ENCODE data around the gene FAM107B. TPM values are rescaled to one million over a fixed set of nuclear protein-coding genes. Genes with fewer than 3 reads are reported as not detected.

Gene FAM107B
- total RNA-seq, 1 experiment from 2014 or later = 41.6 TPM

- Histone ChIP-seq H3K9me2 (ENCODE audit: insufficient read depth) (no peaks in the 10 kb centered on the region), H3K27me3 (ENCODE audit: insufficient read depth, low read length) (no peaks in the 10 kb centered on the region; the same call in 1 of the 2 replicates), H3K36me3 (ENCODE audit: control insufficient read depth in 1 of 2, insufficient read depth in 2 of 2, low read length in 2 of 2) (no peaks in the 10 kb centered on the region), H3K4me2 (ENCODE audit: low read length) (no peak overlapping the region; the same call in 1 of the 2 replicates), H3K4me1 (ENCODE audit: control insufficient read depth in 1 of 2, insufficient read depth in 2 of 2, low read length in 2 of 2) (peaks cover 0 to 12% of the 10 kb centered on the region in 2 experiments; a peak in 3 of 4 replicates), H4K20me1 (ENCODE audit: insufficient read depth) (no peaks in the 10 kb centered on the region), H3K9me3 (ENCODE audit: control insufficient read depth in 1 of 2, insufficient read depth in 1 of 2, low read depth in 1 of 2, low read length in 2 of 2) (no peaks in the 10 kb centered on the region), H3K4me3 (replicated peaks in 1 of 2; ENCODE audit: low read depth in 1 of 2, low read length in 2 of 2) (no peak overlapping the region), H3K9ac (ENCODE audit: low read length) (no peak overlapping the region), H2AFZ (ENCODE audit: low read depth, low read length, poor library complexity, severe bottlenecking) (no peak overlapping the region), H3K79me2 (ENCODE audit: insufficient read depth, low read length) (no peaks in the 10 kb centered on the region), H3K27ac (ENCODE audit: low read depth, low read length) (no peak overlapping the region)
- ChIA-PET CTCF (no interaction called here), RAD21 (ENCODE audit: low non-redundant PET in 1 of 2, low total read pairs in 2 of 2, uncharacterized antibody in 2 of 2, unreplicated experiment in 2 of 2) (no interaction called here), POLR2A (no interaction called here)
- ATAC-seq (no peak), DNase-seq (ENCODE audit: low read depth, low spot score) (no peak)
- intact Hi-C loops (cut with micrococcal nuclease) = no loop called here
- no TSS peak for BruUV-seq (replicated peaks)
- TF ChIP-seq YY1 (IDR thresholded peaks at IDR 0.05; ENCODE audit: extremely low read depth, insufficient replicate concordance, low read depth, low read length) (no peak), MAX (IDR thresholded peaks at IDR 0.05) (no peak)
Measured at GRCh38 chr10:14681802-14682201, 92.9 kb downstream of the FAM107B start.

- ChIA-PET CTCF (no interaction called here), POLR2A (no interaction called here), RAD21 (ENCODE audit: low non-redundant PET in 1 of 2, low total read pairs in 2 of 2, uncharacterized antibody in 2 of 2, unreplicated experiment in 2 of 2) (no interaction called here)
- ATAC-seq (peak; percentile 25; the same call in 1 of the 2 replicates), DNase-seq (ENCODE audit: low read depth, low spot score) (no peak)
- Histone ChIP-seq H2AFZ (ENCODE audit: low read depth, low read length, poor library complexity, severe bottlenecking) (no peak overlapping the region), H3K4me3 (replicated peaks in 1 of 2; ENCODE audit: low read depth in 1 of 2, low read length in 2 of 2) (no peak overlapping the region), H3K9ac (ENCODE audit: low read length) (no peak overlapping the region), H3K27me3 (ENCODE audit: insufficient read depth, low read length) (no peaks in the 10 kb centered on the region; the same call in 1 of the 2 replicates), H3K27ac (ENCODE audit: low read depth, low read length) (no peak overlapping the region), H3K79me2 (ENCODE audit: insufficient read depth, low read length) (no peaks in the 10 kb centered on the region), H3K9me3 (ENCODE audit: control insufficient read depth in 1 of 2, insufficient read depth in 1 of 2, low read depth in 1 of 2, low read length in 2 of 2) (no peaks in the 10 kb centered on the region), H3K4me2 (ENCODE audit: low read length) (no peak overlapping the region; the same call in 1 of the 2 replicates), H3K9me2 (ENCODE audit: insufficient read depth) (no peaks in the 10 kb centered on the region), H3K36me3 (ENCODE audit: control insufficient read depth in 1 of 2, insufficient read depth in 2 of 2, low read length in 2 of 2) (no peaks in the 10 kb centered on the region), H3K4me1 (ENCODE audit: control insufficient read depth in 1 of 2, insufficient read depth in 2 of 2, low read length in 2 of 2) (peaks cover 0 to 12% of the 10 kb centered on the region in 2 experiments; a peak in 3 of 4 replicates), H4K20me1 (ENCODE audit: insufficient read depth) (no peaks in the 10 kb centered on the region)
- no TSS peak for BruUV-seq (replicated peaks)
- intact Hi-C loops (cut with micrococcal nuclease) = no loop called here
- TF ChIP-seq RAD21 (IDR thresholded peaks at IDR 0.05; ENCODE audit: low read depth) = no peak
- peak; percentile 62 for TF ChIP-seq TCF7L2 (IDR thresholded peaks at IDR 0.05; ENCODE audit: borderline replicate concordance, extremely low read depth, insufficient read depth, insufficient read length)
Measured at GRCh38 chr10:14681305-14681704, 93.4 kb downstream of the FAM107B start.
